ENCODE data around the gene ODF2L. TPM values are rescaled to one million over a fixed set of nuclear protein-coding genes. Genes with fewer than 3 reads are reported as not detected.

ODF2L gene
- polyA plus RNA-seq, 3 donors = 3.2 to 5.7 (median 3.5) TPM

DNA sequence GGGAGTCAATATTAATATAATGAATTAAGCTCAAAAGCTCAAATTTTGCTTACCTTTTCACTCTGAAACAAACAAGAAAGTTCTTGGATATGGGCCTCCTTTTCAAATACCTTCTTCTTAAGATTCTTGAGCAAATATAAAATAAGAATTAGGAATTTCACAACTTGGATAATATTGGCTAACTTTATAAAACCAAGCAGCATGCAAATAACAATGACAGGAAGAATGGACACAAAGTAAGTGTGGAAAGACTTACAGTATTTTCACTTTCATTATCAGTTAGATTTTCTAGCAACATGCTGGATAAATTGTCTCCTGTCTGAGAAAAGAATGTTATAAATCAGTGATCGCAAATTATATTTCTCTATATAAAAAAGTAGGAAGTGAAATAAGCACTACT lies 13.2 kb downstream of the ODF2L start:
- intact Hi-C loops (cut with micrococcal nuclease) = loop anchor here in 1 of 2 donors (10.0 kb wide), 1 partner anchor 122 kb away; no protein-coding TSS in a partner anchor
- peaks cover 5% of the 10 kb centered on the region for H3K4me1 Mint-ChIP-seq
- Histone ChIP-seq H4K20me1 (ENCODE audit: insufficient read depth, low read length) (no peaks in the 10 kb centered on the region), H2AFZ (ENCODE audit: insufficient read depth, low read depth, low read length, poor library complexity, severe bottlenecking) (no peak overlapping the region), H3K79me2 (ENCODE audit: insufficient read depth, low read length) (no peaks in the 10 kb centered on the region), H3K27ac (ENCODE audit: low read depth in 1 of 2, low read length in 2 of 2) (peak overlapping the region in 1 of 2 donors; percentile 32), H3K36me3 (replicated peaks in 1 of 2; ENCODE audit: control insufficient read depth in 1 of 2, insufficient read depth in 2 of 2, low read length in 2 of 2) (no peaks in the 10 kb centered on the region), H3K4me2 (replicated peaks; ENCODE audit: extremely low read depth, low read length, poor library complexity, severe bottlenecking) (peak overlapping the region; percentile 34), H3K4me1 (ENCODE audit: control insufficient read depth in 1 of 2, insufficient read depth in 2 of 2, low read length in 2 of 2) (peaks cover 0 to 12% of the 10 kb centered on the region in 2 donors), H3K9me3 (replicated peaks in 1 of 2; ENCODE audit: control insufficient read depth in 1 of 2, insufficient read depth in 1 of 2, low read length in 2 of 2) (peaks cover 4 to 6% of the 10 kb centered on the region in 2 donors), H3K27me3 (ENCODE audit: control insufficient read depth in 2 of 2, insufficient read depth in 2 of 2, low read length in 2 of 2) (no peaks in the 10 kb centered on the region), H3K4me3 (replicated peaks in 1 of 3; ENCODE audit: low read depth in 2 of 3, low read length in 3 of 3) (peak overlapping the region in 1 of 3 experiments; percentile 28), H3K9ac (ENCODE audit: insufficient read depth, low read length, poor library complexity, severe bottlenecking) (peak overlapping the region; percentile 29)
- TF ChIP-seq, protein P1, sequence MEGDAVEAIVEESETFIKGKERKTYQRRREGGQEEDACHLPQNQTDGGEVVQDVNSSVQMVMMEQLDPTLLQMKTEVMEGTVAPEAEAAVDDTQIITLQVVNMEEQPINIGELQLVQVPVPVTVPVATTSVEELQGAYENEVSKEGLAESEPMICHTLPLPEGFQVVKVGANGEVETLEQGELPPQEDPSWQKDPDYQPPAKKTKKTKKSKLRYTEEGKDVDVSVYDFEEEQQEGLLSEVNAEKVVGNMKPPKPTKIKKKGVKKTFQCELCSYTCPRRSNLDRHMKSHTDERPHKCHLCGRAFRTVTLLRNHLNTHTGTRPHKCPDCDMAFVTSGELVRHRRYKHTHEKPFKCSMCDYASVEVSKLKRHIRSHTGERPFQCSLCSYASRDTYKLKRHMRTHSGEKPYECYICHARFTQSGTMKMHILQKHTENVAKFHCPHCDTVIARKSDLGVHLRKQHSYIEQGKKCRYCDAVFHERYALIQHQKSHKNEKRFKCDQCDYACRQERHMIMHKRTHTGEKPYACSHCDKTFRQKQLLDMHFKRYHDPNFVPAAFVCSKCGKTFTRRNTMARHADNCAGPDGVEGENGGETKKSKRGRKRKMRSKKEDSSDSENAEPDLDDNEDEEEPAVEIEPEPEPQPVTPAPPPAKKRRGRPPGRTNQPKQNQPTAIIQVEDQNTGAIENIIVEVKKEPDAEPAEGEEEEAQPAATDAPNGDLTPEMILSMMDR (IDR thresholded peaks at IDR 0.05) = no peak
- peak overlapping the region in 1 of 2 donors; percentile 24 for H3K4me3 Mint-ChIP-seq
- DNase-seq = no peak
- H3K36me3 Mint-ChIP-seq = peaks cover 0 to 7% of the 10 kb centered on the region in 2 donors
- peaks cover 3 to 11% (median 6%) of the 10 kb centered on the region in 7 donors for H3K9me3 Mint-ChIP-seq
- H3K27me3 Mint-ChIP-seq (ENCODE audit: low read depth in 3 of 3) = no peaks in the 10 kb centered on the region
- WGBS (ENCODE audit: insufficient coverage) = no CpG with 5 or more reads among the region's 1 CpG
- peak overlapping the region in 1 of 7 donors; percentile 50 for H3K27ac Mint-ChIP-seq

DNA sequence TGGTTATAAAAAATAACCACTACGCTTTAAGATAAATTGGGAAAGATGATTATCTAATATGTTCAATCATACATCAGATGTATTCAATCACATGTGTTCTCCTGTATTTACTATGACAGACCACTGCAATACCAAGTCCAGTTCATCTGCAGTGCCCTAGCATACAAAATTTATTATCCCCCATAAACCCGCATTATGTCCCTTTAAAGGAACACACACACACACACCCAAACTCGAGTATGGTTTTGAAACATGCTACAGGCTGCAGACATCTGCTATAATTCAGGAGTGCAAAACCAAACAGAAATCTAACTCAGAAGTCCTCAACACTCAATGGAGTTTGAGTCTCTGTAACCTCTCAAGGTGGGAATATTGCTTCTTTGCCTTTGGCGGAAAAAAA lies 14.9 kb downstream of the ODF2L start:
- Mint-ChIP-seq H3K27ac (no peak overlapping the region), H3K9me3 (peaks cover 14 to 23% (median 17%) of the 10 kb centered on the region in 7 donors), H3K4me3 (no peak overlapping the region), H3K27me3 (ENCODE audit: low read depth in 3 of 3) (no peaks in the 10 kb centered on the region), H3K36me3 (peaks cover 3 to 20% of the 10 kb centered on the region in 2 donors), H3K4me1 (peaks cover 5% of the 10 kb centered on the region)
- Histone ChIP-seq H3K4me2 (replicated peaks; ENCODE audit: extremely low read depth, low read length, poor library complexity, severe bottlenecking) (no peak overlapping the region), H2AFZ (ENCODE audit: insufficient read depth, low read depth, low read length, poor library complexity, severe bottlenecking) (no peak overlapping the region), H3K4me1 (ENCODE audit: control insufficient read depth in 1 of 2, insufficient read depth in 2 of 2, low read length in 2 of 2) (peaks cover 0 to 12% of the 10 kb centered on the region in 2 donors), H3K36me3 (replicated peaks in 1 of 2; ENCODE audit: control insufficient read depth in 1 of 2, insufficient read depth in 2 of 2, low read length in 2 of 2) (no peaks in the 10 kb centered on the region), H3K9me3 (replicated peaks in 1 of 2; ENCODE audit: control insufficient read depth in 1 of 2, insufficient read depth in 1 of 2, low read length in 2 of 2) (peaks cover 15 to 17% of the 10 kb centered on the region in 2 donors), H3K27ac (ENCODE audit: low read depth in 1 of 2, low read length in 2 of 2) (no peak overlapping the region), H3K79me2 (ENCODE audit: insufficient read depth, low read length) (no peaks in the 10 kb centered on the region), H3K27me3 (ENCODE audit: control insufficient read depth in 2 of 2, insufficient read depth in 2 of 2, low read length in 2 of 2) (no peaks in the 10 kb centered on the region), H3K4me3 (replicated peaks in 1 of 3; ENCODE audit: low read depth in 2 of 3, low read length in 3 of 3) (no peak overlapping the region), H4K20me1 (ENCODE audit: insufficient read depth, low read length) (no peaks in the 10 kb centered on the region), H3K9ac (ENCODE audit: insufficient read depth, low read length, poor library complexity, severe bottlenecking) (no peak overlapping the region)
- WGBS (ENCODE audit: insufficient coverage) = 71% methylated on average over 2 of the region's 4 CpGs
- intact Hi-C loops (cut with micrococcal nuclease) = loop anchor here in 1 of 2 donors (10.0 kb wide), 1 partner anchor 124 kb away; no protein-coding TSS in a partner anchor
- no peak for DNase-seq
- TF ChIP-seq, protein P1 (IDR thresholded peaks at IDR 0.05) = no peak

Data from CD14-positive monocyte (primary cell).